HG02840 (cell line): ENCODE results near the gene NEAT1.

ENCODE experiments used
- ATAC-seq: cut with Tn5 transposase; IDR thresholded peaks from one replicate; pipeline ENCODE4 v1.9.1; 2021; ENCODE audit warnings: mild to moderate bottlenecking, moderate library complexity, moderate number of reproducible peaks; ENCODE audit not compliant: unreplicated experiment, low FRiP score

The NEAT1 gene

GRCh38 chr11:65420979-65421793 lies 1.4 kb upstream of the NEAT1 start:
- ATAC-seq = no peak

DNA sequence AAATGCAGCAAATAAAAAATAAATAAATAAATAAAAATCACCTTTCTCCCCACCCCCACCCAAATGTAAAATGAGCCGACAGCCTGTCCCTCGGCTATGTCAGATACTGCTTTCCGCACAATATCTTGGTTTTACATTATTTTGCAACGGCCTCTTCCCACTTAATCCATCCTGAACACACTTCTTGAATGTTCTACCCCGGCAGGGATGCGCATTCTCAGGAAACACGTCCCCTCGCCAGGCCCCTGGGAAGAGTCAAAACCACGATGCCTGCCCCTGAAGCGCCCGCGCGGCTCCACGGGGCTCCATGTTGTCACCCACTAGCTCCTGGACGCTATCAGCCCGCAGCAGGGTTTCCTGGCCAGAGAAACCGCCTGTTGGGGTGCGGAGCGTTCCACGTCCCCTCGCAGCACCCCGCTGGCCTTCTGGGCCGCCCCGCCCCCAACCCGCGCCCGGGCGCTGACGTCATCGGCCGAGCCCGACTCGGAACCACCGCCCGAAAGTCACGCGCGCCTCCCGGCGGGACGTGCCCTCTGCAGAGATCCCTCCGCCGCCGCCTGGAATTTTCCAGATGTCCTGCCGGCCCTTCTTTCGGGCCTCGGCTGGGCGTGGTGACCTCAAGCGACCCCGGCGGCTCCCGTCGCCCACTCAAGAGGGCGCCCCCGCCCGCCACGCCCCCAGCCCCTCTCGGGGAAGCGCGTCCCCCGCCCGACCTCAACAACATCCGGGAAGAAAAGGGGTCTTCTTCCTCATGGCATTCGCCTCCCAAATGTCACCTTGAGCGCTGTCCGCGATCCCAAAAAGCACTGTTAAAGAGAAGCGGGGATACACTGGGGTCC lies 585 bp upstream of the NEAT1 start:
- no peak for ATAC-seq

- no peak for ATAC-seq
Measured at GRCh38 chr11:65423516-65424204, 1.1 kb downstream of the NEAT1 start.

GRCh38 chr11:65424205-65425104 lies 1.9 kb downstream of the NEAT1 start:
- ATAC-seq = no peak

GRCh38 chr11:65425105-65425970 lies 2.7 kb downstream of the NEAT1 start:
- no peak for ATAC-seq

DNA sequence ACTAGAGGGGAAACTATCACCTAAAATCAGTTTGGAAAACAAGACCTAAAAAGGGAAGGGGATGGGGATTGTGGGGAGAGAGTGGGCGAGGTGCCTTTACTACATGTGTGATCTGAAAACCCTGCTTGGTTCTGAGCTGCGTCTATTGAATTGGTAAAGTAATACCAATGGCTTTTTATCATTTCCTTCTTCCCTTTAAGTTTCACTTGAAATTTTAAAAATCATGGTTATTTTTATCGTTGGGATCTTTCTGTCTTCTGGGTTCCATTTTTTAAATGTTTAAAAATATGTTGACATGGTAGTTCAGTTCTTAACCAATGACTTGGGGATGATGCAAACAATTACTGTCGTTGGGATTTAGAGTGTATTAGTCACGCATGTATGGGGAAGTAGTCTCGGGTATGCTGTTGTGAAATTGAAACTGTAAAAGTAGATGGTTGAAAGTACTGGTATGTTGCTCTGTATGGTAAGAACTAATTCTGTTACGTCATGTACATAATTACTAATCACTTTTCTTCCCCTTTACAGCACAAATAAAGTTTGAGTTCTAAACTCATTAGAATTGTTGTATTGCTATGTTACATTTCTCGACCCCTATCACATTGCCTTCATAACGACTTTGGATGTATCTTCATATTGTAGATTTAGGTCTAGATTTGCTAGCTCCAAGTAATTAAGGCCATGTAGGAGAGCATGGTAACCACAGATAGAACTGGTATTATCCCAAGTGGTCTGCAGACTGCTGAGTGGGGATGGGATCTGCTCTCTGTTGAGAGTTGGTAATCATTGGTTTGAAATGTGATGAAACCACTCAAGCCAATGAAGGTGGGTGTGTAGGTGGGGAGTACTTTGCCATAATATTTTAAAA lies 3.6 kb downstream of the NEAT1 start:
- ATAC-seq = no peak

DNA sequence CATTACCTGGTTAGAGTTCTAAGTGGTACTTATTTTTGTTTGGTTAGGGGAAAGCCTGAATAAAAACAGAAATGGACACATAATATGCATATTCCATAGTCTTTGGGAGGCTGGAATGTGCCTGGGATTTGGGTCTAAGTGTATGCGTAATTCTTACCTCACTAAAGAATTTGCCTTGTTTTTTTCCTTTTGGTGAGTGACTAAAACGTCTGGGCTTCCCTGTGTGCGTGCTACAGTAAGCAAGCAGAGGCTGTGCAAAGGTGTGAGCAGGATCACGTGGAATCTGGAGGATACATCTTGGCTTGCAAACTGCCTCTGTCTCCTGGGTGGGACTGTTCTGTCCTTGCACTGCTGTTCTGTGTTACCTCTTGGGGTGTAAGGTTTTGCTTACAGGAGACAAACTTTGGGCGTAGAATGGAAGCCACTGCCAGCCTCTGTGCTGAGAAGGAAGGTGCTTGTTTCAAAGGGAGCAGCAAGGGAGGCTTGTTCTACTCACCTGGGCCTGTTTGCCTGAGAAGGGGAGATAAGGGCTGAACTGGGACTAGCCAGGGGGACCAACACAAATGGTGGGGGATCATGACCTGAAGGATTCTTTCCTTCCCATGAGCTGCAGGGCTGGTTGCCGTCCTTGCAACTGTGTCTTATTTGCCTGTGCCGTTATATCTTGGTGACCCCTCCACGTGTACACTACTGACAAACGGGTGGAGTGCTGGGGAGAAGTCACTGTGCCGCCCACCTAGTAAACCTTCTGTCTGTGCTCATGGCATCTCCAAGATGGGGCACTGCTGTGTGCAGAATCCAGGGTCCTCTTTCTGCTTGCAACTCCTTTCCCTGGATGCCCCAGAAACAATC lies 4.5 kb downstream of the NEAT1 start:
- no peak for ATAC-seq

DNA sequence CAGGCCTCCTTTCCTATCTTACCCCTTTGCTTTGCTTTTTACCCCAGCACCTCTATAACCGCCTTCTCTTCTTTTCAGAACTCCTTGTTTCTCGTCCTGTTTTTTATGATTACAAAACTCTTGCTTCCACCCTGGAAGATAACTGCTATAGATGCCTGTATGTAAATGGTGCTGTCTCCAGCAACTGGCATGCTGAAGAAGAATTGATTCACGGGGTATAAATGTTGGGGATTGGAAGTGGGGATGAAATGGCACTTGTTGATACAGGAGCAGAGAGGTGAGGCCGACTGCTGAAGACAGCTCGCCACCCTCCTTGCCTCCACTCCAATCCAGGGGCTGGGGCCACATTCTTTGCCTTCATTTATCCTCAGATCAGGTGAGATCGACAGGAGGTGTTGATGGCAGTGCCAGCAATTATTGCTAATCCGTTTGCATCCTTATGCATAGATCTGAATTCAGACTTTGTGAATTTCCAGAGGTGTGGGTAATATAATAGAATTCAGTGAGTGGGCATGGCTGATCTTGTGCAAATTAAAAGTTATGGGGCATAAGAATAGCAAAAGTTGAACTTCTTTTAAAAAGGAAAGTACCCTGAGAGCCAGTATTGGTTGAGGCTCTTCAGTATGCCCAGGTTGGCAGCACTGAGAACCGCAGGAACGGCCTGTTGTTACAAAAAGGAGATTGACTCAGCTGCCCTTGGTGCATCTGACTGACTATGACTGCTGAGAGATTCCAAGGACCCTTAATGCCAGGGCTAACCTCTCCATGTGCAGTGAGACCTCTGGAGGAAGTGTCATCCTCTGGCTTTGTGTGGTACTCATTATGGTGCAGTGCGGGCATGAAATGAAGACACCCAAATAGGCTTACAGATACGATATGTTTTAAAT lies 5.3 kb downstream of the NEAT1 start:
- ATAC-seq = no peak

DNA sequence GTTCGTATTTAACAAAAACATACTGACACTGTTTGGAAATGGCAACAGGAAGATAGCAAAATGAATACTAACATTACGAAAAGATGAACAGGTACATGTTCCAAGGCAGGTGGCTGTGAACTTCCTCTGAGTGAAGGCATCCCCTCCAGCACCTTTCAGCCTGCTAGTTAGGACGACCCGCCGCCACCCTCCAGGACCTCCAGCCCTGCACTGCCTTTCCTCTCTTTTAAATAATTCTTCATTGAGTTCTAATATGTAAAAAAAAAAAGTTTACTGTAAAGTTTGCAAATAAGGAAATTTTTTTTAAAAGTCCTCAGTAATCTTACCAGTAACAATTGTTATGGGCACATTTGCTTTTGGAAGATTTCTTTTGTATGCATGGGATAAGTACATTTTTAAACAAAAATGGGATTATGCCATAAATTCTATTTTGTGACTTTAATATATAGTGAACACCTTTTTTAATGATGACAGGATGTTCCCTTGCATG lies 6.0 kb downstream of the NEAT1 start:
- ATAC-seq = no peak

- no peak for ATAC-seq
Measured at GRCh38 chr11:65429068-65429681, 6.6 kb downstream of the NEAT1 start.

DNA sequence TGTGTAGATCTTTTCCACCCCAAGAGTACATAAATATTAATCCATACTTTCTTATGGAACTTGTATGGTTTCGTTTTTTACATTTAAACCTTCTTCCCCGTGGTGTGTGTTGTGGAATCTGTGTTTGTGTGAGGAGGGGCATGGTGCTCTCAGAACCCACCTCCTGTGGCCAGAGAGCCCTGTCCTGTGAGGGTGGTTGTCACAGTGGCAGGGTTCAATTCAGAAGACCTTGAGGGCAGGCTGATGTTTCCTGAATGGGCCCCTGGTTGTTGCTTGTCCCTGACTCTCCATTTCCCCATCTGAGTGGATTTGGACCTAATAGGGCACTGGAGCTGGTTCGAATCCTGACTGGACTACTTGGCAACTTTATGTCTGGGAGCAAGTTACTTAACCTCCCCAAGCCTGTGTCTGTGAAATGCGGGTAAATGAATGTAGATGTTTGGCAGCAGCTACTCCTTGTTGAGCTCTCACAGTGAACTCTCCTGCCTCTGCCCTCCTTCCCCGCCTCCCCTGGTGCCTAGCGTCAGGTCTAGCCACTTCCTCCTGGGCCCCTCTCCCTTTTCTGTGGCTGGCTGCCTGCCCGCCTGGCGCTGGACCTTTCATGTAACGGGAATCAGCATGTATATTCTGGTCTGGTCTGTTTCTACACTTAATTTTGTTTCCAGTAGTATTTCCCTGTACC lies 7.3 kb downstream of the NEAT1 start:
- no peak for ATAC-seq

DNA sequence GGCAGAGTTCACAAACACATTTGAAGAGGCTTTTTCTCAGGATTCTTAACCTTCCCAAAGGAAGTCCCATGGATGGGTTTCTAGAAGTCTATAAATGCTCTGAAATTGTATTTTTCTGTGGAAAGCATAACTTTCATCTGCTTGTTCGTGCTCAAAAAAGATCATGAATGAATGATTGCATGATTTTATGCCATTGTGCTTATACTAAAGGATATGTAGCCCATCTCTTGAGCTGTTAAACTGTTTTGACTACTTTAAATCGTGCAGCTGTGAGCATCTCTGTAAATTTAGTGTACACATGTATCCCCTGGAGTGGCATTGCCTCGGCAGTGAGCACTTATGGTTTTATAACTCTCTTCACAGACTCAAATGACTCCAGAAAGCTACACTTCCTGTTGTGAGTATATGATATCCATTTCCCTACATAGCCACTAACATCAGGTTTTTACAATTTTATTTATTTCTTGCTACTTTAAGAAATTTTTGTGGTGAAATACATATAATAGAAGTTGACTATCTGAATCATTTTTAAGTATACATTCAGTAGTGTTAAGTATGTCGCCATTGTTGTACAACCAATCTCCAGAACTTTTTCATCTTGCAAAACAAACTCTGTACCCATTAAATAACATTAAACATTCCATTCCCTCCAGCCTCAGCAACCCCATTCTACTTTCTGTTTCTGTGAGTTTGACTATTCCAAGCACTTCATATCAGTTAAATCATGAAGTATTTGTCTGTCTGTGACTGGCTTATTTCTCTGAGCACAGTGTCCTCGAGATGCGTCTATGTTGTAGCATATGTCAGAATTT lies 8.0 kb downstream of the NEAT1 start:
- no peak for ATAC-seq

- no peak for ATAC-seq
Measured at GRCh38 chr11:65431451-65432099, 9.0 kb downstream of the NEAT1 start.

- no peak for ATAC-seq
Measured at GRCh38 chr11:65432100-65432650, 9.6 kb downstream of the NEAT1 start.
